Measurements from ENCODE around the gene PIGU. TPM values are rescaled to one million over a fixed set of nuclear protein-coding genes. Genes with fewer than 3 reads are reported as not detected.

The PIGU gene
- total RNA-seq, 2 experiments from 2014 or later = 16.6 to 27.9 TPM

DNA sequence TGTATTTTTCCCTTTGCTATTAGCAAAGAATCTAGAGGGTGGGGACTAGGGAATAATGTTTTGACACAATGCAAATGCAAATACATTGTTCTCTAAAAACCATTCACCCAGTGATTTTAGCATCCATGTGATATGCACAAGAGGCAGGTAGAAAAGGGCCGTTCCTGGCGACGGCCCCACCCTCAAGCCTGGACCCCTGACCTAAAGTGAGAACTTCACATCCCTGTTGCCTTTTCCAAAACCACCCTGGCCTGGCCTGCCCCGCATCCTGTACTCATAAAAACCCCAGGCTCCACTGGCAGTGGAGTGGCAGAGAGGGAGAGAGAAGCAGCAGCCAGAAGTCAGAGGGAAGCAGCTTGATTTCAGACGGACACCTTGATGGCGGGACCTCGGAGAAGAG, 69.8 kb downstream of the PIGU start:
- TF ChIP-seq EZH2phosphoT487 (IDR thresholded peaks at IDR 0.05; ENCODE audit: borderline replicate concordance, low read depth, low read length) = no peak
- ChIA-PET CTCF (ENCODE audit: unreplicated experiment) (no interaction called here), POLR2A (interaction anchor here (0.7 to 1.0 kb wide), 2 partner anchors 14 to 848 kb away, joined by 4 to 8 read pairs; no protein-coding TSS in a partner anchor)
- Histone ChIP-seq H3K36me3 (ENCODE audit: insufficient read depth, low read length) (peaks cover 26% of the 10 kb centered on the region), H3K4me2 (ENCODE audit: low read length) (no peak overlapping the region), H4K20me1 (ENCODE audit: insufficient read depth, low read length) (no peaks in the 10 kb centered on the region), H3K4me1 (ENCODE audit: insufficient read depth, low read length, poor library complexity, severe bottlenecking) (peaks cover 11% of the 10 kb centered on the region), H3K27ac (ENCODE audit: low read depth, low read length, poor library complexity, severe bottlenecking) (no peak overlapping the region), H3K79me2 (ENCODE audit: insufficient read depth, low read depth, low read length) (no peaks in the 10 kb centered on the region), H2AFZ (ENCODE audit: low read length) (no peak overlapping the region), H3K9me2 (ENCODE audit: insufficient read depth, low read length) (no peaks in the 10 kb centered on the region), H3K4me3 (ENCODE audit: low read depth, low read length, poor library complexity, severe bottlenecking) (no peak overlapping the region), H3K9me3 (ENCODE audit: low read length) (no peaks in the 10 kb centered on the region)
- intact Hi-C loops (cut with micrococcal nuclease; ENCODE audit: unreplicated experiment) = no loop called here
- no TSS peak for BruUV-seq (replicated peaks)
- DNase-seq (ENCODE audit: low spot score) = no peak

GRCh38 chr20:34604980-34605788, 71.7 kb downstream of the PIGU start:
- TF ChIP-seq CTCF (conservative IDR thresholded peaks at IDR 0.05; ENCODE audit: low read length) = no peak
- TF ChIP-seq EZH2phosphoT487 (IDR thresholded peaks at IDR 0.05; ENCODE audit: borderline replicate concordance, low read depth, low read length) = no peak
- ChIA-PET CTCF (ENCODE audit: unreplicated experiment) (no interaction called here), POLR2A (no interaction called here)
- H2AFZ ChIP-seq (ENCODE audit: low read length) = no peak overlapping the region
- no peaks in the 10 kb centered on the region for H3K9me2 ChIP-seq (ENCODE audit: insufficient read depth, low read length)
- peaks cover 8% of the 10 kb centered on the region for H3K4me1 ChIP-seq (ENCODE audit: insufficient read depth, low read length, poor library complexity, severe bottlenecking)
- H3K4me3 ChIP-seq (ENCODE audit: low read depth, low read length, poor library complexity, severe bottlenecking) = no peak overlapping the region
- intact Hi-C loops (cut with micrococcal nuclease; ENCODE audit: unreplicated experiment) = no loop called here
- no peaks in the 10 kb centered on the region for H3K79me2 ChIP-seq (ENCODE audit: insufficient read depth, low read depth, low read length)
- H4K20me1 ChIP-seq (ENCODE audit: insufficient read depth, low read length) = no peaks in the 10 kb centered on the region
- BruUV-seq (replicated peaks) = no TSS peak
- no peak for DNase-seq (ENCODE audit: low spot score)
- no peak overlapping the region for H3K27ac ChIP-seq (ENCODE audit: low read depth, low read length, poor library complexity, severe bottlenecking)
- no peaks in the 10 kb centered on the region for H3K9me3 ChIP-seq (ENCODE audit: low read length)
- peaks cover 21% of the 10 kb centered on the region; the same call in 1 of the 2 replicates for H3K36me3 ChIP-seq (ENCODE audit: insufficient read depth, low read length)
- no peak overlapping the region for H3K4me2 ChIP-seq (ENCODE audit: low read length)

DNA sequence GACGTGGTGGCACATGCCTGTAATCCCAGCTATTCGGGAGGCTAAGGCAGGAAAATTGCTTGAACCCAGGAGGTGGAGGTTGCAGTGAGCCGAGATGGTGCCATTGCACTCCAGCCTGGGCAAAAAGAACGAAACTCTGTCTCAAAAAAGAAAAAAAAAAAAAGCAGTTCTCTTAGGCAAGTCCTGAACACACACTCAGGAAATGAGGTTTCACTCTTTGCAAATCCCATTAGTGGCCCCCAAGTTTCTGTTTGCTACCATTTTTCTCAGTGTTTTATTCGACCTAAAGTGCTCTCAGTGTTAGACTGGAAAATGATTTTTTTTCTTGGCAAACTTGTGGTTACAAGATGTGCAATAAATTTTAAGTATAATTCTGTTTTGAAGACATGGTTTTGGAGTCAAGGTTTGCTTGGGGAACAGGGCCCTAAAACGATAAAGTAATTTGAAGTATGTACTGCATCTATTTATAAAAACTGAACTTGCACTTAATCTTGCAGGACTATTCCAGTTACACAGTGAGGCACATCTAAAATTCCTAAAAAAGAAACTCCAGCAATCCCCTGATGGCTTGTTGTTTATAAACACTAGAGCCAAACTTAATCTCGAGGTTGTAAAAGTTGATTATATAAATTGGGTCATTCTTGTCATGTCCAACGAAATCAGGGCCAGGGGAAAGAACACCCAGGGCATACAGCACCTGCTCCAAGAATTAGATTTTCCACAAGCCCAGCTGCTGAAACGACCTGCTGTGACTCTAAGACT, 75.8 kb downstream of the PIGU start:
- Histone ChIP-seq H3K79me2 (ENCODE audit: insufficient read depth, low read depth, low read length) (no peaks in the 10 kb centered on the region), H2AFZ (ENCODE audit: low read length) (no peak overlapping the region), H3K9me3 (ENCODE audit: low read length) (no peaks in the 10 kb centered on the region), H3K36me3 (ENCODE audit: insufficient read depth, low read length) (peaks cover 12% of the 10 kb centered on the region; the same call in 1 of the 2 replicates), H4K20me1 (ENCODE audit: insufficient read depth, low read length) (no peaks in the 10 kb centered on the region), H3K9me2 (ENCODE audit: insufficient read depth, low read length) (no peaks in the 10 kb centered on the region), H3K4me3 (ENCODE audit: low read depth, low read length, poor library complexity, severe bottlenecking) (no peak overlapping the region), H3K4me1 (ENCODE audit: insufficient read depth, low read length, poor library complexity, severe bottlenecking) (no peaks in the 10 kb centered on the region), H3K4me2 (ENCODE audit: low read length) (no peak overlapping the region), H3K27ac (ENCODE audit: low read depth, low read length, poor library complexity, severe bottlenecking) (no peak overlapping the region)
- no peak for TF ChIP-seq EZH2phosphoT487 (IDR thresholded peaks at IDR 0.05; ENCODE audit: borderline replicate concordance, low read depth, low read length)
- TF ChIP-seq CTCF (conservative IDR thresholded peaks at IDR 0.05; ENCODE audit: low read length) = no peak
- intact Hi-C loops (cut with micrococcal nuclease; ENCODE audit: unreplicated experiment) = no loop called here
- POLR2A ChIA-PET = no interaction called here
- CTCF ChIA-PET (ENCODE audit: unreplicated experiment) = no interaction called here
- DNase-seq (ENCODE audit: low spot score) = no peak
- no TSS peak for BruUV-seq (replicated peaks)

Measured in OCI-LY7 (cell line).